HUDEP-2 (cell line): ENCODE measurements around the gene GPER1.

Experiments used
- DNase-seq, 76 experiments: peaks; one replicate each; lab custom pipeline; 2025; ENCODE audit not compliant: unreplicated experiment in 76 of 76; lab: John Stamatoyannopoulos, UW

Gene GPER1

DNA sequence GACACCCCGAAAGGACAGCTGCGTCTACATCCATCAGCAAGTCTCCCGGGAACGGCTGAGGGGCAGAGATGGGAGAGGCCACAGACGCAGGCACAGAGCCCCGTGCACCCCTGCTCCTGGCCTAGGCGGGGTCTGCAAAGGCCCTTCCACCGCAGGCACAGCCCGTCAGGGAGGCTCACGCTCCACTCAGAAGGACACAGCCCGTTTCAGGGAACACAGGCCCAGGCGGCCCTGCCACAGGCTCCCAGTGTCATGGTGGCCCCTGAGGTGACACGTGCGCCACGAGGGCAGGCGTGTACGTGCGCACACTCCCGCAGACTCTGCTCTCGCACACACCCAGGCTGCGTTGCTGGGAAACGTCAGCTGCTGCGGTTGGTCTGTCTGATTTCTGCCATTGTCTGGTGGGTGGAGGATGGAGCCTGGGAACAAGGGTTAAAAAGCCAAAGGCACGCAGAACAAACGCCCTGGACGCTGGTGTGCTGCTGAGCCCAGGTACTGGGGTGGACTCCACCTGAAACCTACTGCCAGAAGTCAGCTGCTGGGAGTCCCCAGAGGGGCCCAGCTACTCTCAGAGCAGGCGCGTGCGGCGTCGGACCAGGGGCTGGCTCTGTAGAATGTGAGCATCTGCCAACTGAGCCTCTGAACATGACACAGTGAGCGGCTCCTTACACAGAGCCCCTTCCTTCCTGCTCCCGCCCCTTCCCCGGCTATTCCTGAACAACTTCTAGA lies 13.1 kb downstream of the GPER1 start:
- DNase-seq = no peak

DNA sequence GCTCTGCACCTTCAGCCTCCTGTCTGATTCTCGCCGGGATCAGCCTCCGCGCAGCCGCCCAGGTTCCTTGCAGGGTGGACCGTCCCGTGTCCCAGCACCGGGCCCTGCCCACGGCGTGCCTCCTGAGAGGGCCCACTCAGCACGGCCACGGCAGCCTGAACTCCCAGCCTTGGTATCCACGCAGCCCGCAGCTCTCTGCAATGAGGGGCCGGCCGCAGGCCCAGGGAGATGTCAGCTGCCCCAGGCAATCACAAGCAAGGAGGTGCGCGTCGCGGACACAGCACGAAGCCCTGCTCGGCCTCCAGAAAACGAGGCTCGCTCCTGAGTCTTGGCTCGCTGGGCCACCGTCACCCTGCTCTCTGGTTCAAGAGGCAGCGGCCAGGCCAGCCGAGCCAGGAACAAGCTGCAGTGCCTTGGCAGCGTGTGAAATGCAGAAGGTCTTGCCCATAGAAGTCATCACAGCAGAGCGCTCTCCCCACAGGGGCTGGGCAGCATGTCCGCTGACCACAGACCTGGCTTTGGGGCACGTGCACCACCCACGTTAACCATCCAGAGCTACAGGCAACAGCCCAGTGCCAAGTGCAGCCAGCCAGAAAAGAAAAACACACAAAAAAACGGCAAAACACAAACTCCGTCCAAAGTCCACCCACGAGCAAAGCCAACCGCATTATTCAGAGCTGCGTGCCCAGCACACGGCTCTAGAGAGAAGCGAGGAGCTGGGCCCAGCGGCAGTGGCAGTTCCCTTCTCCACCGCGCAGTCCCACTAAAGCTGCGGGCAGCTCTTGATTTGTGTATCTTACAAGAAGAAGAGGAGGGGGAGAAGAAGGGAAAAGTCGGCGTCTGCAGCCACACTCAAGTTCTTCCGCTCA lies 13.9 kb downstream of the GPER1 start:
- no peak for DNase-seq

DNA sequence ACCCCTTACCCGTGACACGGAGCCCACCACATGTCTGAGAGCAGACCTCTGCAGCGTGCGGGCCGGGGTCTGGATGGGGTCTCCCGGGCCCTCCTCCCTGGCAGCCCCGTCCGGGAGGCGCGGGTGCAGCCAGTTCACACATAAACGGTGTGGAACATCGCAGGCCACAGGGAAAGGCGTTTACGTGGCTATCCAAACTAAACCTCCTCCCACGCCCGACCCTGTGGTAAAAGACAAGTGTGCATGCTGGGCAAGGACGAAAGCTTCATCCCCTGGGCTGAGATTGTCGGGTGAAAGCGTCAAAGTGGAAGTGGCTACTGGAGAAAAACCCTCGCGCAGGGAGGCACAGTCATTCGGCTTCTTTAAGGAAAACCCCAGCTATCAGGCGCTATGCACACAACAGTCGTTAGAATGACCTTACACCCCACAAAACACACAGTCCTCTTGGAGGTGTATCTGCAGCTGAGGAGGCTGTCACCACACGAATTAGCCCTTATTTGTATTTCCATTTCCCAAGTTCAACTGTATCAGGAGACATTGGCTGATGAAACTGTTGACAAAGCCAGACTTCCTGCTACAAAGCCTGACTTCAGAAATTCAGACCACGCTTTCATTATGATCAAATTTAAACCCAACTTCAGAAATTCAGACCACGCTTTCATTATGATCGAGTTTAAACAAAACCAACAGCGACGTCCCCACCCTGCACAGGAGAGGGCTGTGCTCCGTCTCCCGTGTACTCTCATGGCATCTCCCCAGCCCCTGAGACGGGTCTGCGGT lies 15.3 kb downstream of the GPER1 start:
- DNase-seq = no peak

DNA sequence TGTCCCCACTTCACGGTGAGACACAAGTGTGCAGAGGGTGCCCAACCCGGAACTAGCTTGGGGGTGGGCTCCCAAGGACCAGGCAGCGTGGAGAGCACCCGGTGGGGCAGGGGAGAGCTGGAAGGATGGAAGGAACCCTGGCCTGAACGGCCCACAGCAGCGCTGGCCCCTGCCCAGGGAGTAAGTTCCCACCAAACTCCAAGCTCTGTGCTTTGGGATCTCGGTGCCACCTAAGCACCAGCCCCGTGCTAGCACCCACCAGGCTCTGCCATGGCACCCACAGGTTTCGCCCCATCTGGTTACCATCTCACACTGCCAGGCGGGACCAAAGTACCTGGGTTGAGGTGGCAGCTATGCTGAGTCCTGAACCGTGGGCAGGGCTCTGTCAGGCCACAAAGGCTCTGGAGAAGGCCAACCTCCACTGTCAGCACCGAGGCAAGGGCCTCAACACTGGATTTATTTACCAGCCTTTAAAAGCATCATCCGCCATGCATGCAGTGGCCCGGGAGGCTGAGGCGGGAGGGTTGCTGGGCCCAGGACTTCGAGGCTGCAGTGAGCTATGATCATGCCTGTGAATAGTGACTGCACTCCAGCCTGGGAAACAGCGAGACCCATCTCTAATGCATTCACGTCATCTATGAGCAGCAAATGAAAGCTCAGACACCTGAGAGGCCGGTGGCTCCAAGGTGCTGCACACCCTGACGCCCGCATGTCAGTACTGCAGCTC lies 16.0 kb downstream of the GPER1 start:
- DNase-seq = no peak

DNA sequence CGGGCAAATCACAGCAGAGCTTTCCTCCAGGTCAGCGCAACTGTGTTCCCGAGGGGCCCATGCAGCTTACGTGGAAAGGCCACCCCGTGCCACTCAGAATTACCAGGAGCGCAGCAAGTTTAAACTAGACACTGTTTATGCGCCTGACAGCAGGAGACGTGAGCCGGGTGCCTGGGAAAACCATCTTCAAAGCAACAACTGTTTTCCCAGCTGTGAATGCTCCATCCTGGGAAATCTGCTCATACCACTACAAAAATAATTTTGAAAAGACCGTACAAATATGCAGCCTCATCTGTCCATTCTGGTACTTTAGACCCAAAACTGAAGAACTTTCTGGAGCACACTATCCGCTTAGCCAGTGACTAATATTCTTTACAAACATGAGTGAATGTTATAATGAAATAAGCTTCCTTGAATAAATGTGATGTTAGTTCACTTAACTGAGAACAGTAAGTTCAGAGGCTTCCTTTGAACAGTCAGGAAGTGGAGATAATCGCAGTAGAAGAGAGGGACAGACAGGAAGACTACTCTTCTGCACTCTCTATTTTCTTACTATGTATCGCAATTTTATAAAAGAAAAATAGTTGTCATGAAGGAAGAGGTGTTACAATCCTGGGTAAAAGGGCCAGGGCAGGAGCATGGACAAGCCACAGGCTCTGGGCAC lies 16.7 kb downstream of the GPER1 start:
- no peak for DNase-seq

DNA sequence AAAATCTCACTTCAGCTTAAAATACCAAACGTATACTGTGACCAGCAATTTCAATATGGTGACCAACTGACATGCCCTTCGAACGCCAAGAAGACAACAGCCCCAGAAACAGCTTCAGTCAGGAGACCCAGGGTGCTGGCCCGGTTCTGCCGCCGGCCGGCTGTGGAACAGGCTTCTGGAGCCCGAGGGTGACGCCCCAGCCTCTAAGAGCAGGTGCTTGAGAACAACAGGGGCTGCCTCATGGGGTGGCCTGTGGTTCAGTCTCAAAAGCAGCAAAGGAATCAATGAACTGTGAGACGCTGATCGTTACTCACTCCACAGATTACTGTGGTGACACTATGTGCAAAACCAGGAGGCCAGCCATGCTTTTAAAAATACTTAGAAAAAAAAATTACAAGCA lies 17.3 kb downstream of the GPER1 start:
- DNase-seq = no peak

DNA sequence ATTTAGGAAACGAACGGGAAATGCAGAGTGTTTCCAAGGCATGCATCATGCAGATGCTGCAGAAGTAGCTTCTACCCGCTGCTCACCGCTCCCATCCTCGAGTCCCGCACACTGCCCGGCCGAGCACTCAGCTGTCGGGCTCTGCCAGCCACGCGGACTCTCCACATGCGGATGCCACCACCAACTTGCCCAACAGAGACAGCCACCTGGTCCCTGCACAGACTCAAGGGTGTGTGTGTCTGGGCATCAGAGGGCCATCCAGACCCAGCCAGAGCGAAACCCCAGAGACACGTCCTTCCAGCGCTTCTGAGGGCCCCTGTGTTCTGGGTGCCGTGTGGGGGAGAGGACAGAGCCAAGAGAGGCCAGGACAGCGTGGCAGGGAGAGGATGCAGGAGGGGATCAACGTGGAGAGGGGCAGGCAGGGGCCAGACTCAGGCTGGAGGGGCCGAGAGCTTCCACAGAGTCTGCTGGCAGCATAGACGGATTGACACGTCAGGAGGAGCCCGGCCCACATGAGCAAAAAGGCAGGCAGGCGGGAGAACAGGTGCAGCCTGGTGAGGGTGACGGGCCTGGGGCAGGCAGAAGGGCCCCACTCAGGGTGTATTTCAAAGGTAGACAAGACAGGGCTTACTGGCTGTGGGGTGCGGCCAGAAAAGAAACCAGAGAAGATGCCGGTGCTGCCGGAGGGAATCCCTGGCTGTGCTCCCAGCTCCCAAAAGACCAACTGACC lies 18.3 kb downstream of the GPER1 start:
- DNase-seq = no peak

DNA sequence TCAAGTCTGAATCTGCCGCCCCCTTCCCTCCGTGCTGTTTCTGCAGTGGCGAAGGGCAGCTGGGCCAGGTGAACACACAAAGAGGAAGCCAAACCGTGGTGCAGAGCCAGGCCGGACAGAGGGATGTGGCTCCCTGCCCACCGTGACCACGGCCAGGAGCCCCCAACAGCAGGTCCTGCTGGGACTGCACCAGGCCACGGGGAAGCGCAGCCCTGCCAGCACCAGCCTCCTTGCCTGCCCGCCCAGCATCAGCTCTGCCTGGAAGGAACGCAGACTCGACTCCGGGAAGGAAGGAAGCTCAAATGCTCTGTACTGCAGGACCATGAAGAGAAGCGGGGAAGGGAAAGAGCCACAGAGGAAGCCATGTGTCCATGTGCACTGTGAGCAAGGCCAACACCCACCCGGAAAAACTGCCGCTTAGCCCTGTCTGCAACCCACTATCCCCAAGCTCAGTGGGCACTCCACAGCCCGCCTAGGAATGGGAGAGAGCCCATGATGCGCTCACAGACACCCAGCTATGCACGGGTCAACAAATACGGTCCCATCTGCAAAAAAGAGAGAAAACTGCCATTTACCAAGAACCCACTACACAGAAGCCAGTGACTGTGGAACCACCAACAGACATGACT lies 19.0 kb downstream of the GPER1 start:
- DNase-seq = no peak

DNA sequence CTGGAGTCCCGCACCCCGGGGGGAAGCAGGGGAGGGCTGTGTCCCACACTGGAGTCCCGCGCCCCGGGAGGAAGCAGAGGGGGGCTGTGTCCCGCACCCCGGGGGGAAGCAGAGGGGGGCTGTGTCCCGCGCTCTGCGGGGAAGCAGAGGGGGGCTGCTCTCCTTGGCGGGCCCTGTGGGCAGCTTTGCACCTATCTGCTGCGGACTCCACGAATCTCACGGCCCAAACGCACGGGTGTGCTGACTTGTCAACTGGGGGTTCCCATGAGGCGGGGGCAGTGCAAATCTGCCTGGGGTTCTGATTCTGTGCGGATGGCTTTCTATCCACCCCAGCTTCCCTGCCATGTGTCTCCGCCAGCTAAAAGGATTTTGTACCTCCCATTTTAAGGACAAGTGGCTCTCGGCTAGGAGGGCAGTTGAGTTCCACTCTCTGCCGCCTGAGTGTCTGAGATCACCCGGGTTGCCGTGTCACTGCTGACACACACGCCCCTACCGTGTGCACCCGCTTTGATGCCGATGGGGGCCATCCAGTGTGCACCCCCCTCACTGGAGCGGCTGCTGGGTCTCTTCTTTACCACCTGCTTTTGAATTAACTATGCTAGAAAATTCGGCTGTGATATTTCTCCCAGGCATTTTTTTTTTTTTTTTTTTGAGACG lies 20.5 kb downstream of the GPER1 start:
- DNase-seq = no peak

DNA sequence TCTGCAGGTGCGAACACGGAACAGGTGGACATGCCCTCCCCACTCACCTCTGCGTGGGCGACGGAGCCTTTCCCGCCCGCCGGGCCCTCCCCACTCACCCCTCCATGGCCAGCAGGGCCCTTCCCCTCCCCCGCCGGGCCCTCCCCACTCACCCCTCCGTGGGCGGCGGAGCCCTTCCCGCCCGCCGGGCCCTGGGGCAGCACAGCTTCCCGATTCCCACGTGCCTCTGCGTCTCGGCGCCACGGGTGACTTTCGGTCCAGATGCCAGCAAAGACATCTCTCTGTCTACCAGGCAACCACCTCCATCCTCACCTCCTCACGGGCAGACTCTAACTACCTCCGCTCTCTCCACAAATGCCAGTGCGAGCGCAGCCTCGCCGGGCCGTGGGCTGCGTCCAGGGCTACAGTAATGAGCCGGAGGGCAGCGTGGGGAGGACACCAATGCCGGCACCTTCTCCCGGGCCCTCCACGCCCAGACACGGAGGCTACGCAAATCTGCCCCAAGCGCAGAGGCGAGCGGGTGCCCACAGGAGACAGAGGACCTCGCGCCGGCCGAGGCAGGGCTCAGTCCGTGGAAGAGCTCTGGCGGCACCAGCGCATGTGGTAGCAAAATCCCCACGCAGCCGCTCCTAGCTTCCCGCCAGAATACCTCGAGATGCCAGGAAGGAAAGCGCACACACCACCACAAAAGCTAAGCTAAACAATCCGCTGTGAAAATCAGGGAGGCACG lies 21.8 kb downstream of the GPER1 start:
- DNase-seq = no peak

DNA sequence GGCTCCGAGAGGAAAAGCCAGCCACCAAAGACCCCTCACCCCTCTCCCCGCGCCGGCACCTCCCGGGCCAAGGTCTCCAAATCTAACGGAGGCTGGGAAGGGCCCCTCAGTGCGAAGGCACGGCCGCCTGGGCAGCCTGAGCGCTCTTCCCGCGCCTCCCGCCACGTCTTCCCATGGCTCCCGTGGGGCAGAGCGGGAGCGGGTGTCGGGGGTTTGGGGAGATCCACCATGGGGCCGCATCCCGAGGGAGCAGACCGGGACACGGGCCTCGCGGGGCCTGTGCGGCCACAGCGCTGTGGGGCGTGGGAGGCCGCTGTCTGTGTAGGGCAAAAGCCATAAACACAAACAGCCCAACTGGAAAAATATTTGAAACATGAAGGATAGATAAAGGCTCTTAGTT lies 22.4 kb downstream of the GPER1 start:
- DNase-seq = no peak

DNA sequence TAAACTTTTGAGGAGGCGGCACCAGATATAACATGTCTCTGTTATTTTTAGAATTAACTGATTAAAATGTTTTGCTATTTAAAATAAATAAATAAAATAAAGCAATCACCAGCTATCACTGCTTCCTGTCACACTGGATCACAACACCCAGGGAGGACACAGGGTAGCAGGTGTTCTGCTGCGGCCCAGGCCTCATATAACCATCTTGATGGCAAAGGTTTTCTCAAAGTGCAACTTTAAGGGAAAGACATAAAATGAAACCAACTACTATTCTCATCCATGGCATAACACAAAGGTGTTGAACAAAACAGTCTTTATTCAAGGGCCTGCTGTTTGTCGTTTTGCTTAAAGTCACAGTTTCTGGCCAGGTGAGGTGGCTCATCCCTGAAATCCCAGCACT lies 23.2 kb downstream of the GPER1 start:
- DNase-seq = no peak

DNA sequence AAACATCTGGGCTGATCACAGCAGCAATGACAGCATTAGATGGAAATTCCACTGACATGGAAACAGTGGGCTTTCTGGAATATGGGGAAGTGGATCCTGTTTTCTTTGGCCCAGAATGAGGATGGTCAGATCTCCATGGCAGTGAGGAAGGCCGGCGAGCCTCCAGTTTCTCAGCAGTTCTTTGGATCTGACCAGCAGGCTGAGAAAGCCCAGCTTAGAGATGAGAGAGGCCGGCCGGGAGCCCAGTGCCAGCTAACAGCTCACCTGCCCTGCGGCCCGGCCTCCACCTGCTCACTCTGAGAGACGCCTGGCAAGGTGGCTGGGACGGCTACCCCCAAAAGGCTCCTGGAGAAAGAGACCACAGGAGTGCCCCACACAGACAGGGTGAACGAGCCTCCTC lies 24.2 kb downstream of the GPER1 start:
- no peak for DNase-seq

DNA sequence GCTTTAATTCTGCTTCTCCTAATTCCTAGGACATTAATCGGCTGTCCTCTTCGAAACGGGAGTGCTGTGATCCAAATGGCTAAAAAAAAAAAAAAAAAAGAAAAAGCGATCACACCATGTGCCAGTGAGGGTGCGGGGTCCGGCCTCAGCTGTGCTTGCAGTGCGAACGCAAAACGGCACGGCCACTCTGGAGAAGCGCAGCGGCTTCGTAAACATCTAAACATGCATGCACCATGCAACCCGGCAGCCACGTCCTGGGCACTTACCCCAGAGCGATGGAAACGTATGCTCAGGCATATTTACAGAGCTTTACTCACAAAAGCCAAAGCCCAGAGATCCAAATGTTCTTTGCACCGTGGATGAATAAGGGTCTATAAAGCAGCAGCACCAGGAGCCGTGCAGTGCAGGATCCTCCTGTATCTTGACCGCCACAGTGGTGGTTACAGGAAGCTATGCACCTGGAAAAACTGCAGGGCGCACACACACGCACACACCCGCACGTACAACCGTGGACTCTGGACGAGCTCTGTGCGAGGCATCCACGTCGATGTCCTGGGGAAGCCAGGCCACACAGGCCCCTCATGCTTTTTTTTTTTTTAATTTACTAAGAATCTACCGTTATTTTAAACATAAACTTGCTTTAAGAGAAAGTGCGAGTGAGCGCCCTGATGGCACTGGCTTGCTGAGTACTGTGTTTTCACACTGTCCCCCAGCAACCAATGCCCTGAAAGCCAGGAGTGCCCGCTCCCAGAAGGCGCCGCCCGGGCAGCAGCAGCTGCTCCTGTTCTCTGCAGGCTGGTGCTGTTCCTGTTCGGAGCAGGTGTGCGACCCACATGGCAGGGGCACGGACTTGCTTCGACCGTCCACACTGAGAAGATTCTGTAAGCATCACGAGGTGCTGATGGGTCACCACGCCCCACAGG lies 25.0 kb downstream of the GPER1 start:
- DNase-seq = no peak

DNA sequence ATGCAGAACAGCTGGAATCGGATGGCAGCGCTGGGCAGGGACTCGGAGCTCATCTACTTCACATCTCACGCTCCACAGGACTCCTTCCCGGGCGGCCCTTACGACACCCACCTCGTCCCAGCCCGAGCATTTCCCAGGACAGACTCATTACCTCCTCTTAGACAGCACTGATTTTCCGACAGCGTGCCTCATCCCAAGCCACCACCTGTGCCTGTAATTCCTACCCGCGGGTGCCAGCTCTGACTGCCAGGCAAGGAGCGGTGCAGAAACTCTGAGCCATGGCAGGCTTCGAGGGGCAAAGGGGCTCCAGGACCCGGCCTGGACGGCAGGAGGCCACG lies 25.6 kb downstream of the GPER1 start:
- no peak for DNase-seq

DNA sequence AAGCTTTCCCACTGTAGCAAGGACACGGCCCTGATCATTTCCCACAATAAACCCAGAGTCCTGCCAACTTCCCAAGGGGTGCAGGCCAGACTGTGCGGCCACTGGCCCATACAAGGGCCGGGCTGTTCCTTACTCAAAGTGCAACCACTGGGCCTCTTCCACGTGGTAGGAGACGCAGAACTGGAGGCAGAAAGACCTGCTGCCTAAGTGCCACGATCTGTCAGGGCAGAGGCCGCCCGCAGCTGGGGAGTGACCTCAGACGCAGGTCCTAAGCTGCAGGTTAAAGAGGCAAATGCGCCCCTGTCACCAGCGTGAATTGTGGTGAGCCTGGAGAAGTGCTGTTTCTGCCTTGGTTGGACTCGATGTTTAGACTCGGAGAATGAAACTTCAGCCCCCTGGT lies 26.2 kb downstream of the GPER1 start:
- DNase-seq = no peak

DNA sequence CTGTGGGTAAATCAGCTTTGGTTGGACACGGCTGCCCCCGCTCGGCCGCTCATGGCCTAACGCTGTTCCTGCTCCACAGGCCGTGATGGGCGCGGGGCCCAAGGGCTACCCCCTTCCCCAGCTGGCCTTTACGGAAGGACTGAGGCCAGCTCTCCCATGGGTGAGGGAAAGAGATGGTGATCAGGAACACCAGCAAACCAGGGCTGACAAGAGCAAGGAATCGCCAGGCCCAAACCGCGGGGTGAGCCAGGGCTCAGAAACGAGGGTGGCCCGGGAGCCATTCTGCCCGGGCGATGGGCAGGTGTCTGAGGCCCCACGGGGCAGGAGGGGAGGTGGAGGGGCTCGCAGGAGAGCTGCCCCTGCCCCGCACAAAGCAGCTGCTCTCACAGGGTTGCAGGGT lies 26.6 kb downstream of the GPER1 start:
- DNase-seq = no peak
